Body of pancreas (tissue), 4 donors: ENCODE results near the gene CACNA1C. TPM values are rescaled to one million over a fixed set of nuclear protein-coding genes. Genes with fewer than 3 reads are reported as not detected.

Experiments used
- ATAC-seq: fragments of 150-250 bp; one replicate; pipeline ENCODE4 v1.9.1; 2016
- DNase-seq, 4 donors: peaks; one replicate each; pipeline ENCODE4 v3.0.0-alpha.2; 2019
- H3K27ac ChIP-seq, 4 donors: fragments of 200-600 bp; sonication (generic); 1 replicate in 3 of 4; 2 replicates in 1 of 4; pipeline versions ENCODE4 v1.5.1 to v1.6.1; 2016 to 2019; ENCODE audit warnings: mild to moderate bottlenecking in 1 of 4, mixed read lengths in 1 of 4, moderate library complexity in 1 of 4
- H3K27me3 ChIP-seq, 2 donors: fragments of 200-600 bp; sonication (generic); one replicate each; pipeline ENCODE4 v1.6.0; 2016; ENCODE audit warnings: mild to moderate bottlenecking in 1 of 2
- H3K36me3 ChIP-seq, 2 donors: fragments of 200-600 bp; sonication (generic); replicated peaks in 1 of 2; 2 replicates each; pipeline ENCODE4 v1.5.1; 2016; ENCODE audit warnings: low read depth in 2 of 2; ENCODE audit not compliant: insufficient read depth in 1 of 2
- H3K4me1 ChIP-seq: fragments of 200-600 bp; sonication (generic); one replicate; pipeline ENCODE4 v1.6.0; 2016
- H3K4me3 ChIP-seq, 2 donors: fragments of 200-600 bp; sonication (generic); 1 replicate in 1 of 2; 2 replicates in 1 of 2; pipeline ENCODE4 v1.5.1; 2016 to 2019
- H3K9me3 ChIP-seq, 3 donors: fragments of 200-600 bp; sonication (generic); 1 replicate in 2 of 3; 2 replicates in 1 of 3; pipeline ENCODE4 v1.5.1; 2016
- CTCF ChIP-seq, 7 experiments: fragments of 450-650 bp in 4 of 7; fragments of 200-600 bp in 3 of 7; sonication (generic) in 3 of 7; IDR thresholded peaks; one replicate each; pipeline ENCODE4 v1.5.1; 2016 to 2019; ENCODE audit warnings: antibody characterized with exemption in 7 of 7
- POLR2A ChIP-seq, 3 donors: fragments of 450-650 bp; IDR thresholded peaks; one replicate each; pipeline ENCODE4 v1.6.1; 2016; ENCODE audit warnings: antibody characterized with exemption in 3 of 3, mild to moderate bottlenecking in 2 of 3
- WGBS, 2 donors: methylation state at CpG; one replicate each; pipeline ENCODE4 v1.1.5; 2017; 5-methylcytosine and 5-hydroxymethylcytosine counted together
- intact Hi-C: fragments of 100-400 bp; cut with DNase I; formaldehyde crosslinking; loops from one replicate; pipeline ENCODE4 v1.15.1; 2023
- total RNA-seq, 2 donors: library from RNA; depleted of rRNA; stranded (reverse); fragments of >200 nt; gene quantifications; one replicate each; pipeline ENCODE4 v1.1.0, GENCODE V29; 2016

The CACNA1C gene
- total RNA-seq, 2 donors from 2014 or later, result 2.3 to 4.4 TPM

- no peak for TF ChIP-seq CTCF (IDR thresholded peaks at IDR 0.05)
- no peak for TF ChIP-seq POLR2A (IDR thresholded peaks at IDR 0.05)
- no peaks in the 10 kb centered on the region for H3K4me1 ChIP-seq
- WGBS, 2 donors, result 60 to 77% methylated on average over 5 of the region's 5 CpGs
- no peak for ATAC-seq
- no peak overlapping the region for H3K4me3 ChIP-seq
- H3K36me3 ChIP-seq, result no peaks in the 10 kb centered on the region
- H3K9me3 ChIP-seq, result no peaks in the 10 kb centered on the region
- no peak for DNase-seq
- intact Hi-C loops, result no loop called here
- peak overlapping the region in 1 of 4 donors; percentile 1 for H3K27ac ChIP-seq
- no peaks in the 10 kb centered on the region for H3K27me3 ChIP-seq
Observed at GRCh38 chr12:2385529-2385928, 332.7 kb downstream of the CACNA1C start.

- 56 to 58% methylated on average over 3 of the region's 3 CpGs for WGBS, 2 donors
- intact Hi-C loops, result no loop called here
- Histone ChIP-seq H3K4me1 (no peaks in the 10 kb centered on the region), H3K27ac (no peak overlapping the region), H3K27me3 (no peaks in the 10 kb centered on the region), H3K36me3 (no peaks in the 10 kb centered on the region), H3K9me3 (no peaks in the 10 kb centered on the region), H3K4me3 (no peak overlapping the region)
- no peak for DNase-seq
- ATAC-seq, result no peak
- no peak for TF ChIP-seq POLR2A (IDR thresholded peaks at IDR 0.05)
- TF ChIP-seq CTCF (IDR thresholded peaks at IDR 0.05), result no peak
Observed at GRCh38 chr12:2386566-2386965, 333.8 kb downstream of the CACNA1C start.

GRCh38 chr12:2387103-2387834 lies 334.5 kb downstream of the CACNA1C start:
- Histone ChIP-seq H3K36me3 (no peaks in the 10 kb centered on the region), H3K4me3 (no peak overlapping the region), H3K27ac (no peak overlapping the region), H3K27me3 (no peaks in the 10 kb centered on the region), H3K9me3 (no peaks in the 10 kb centered on the region), H3K4me1 (no peaks in the 10 kb centered on the region)
- no peak for ATAC-seq
- WGBS, 2 donors, result 67% methylated on average over 12 of the region's 12 CpGs
- no peak for DNase-seq
- intact Hi-C loops, result no loop called here
- TF ChIP-seq CTCF (IDR thresholded peaks at IDR 0.05) (no peak), POLR2A (IDR thresholded peaks at IDR 0.05) (no peak)

GRCh38 chr12:2389079-2389790 lies 336.4 kb downstream of the CACNA1C start:
- 39 to 58% methylated on average over 5 of the region's 5 CpGs for WGBS, 2 donors
- no peak for ATAC-seq
- no peaks in the 10 kb centered on the region for H3K9me3 ChIP-seq
- no peaks in the 10 kb centered on the region for H3K4me1 ChIP-seq
- no peak for DNase-seq
- TF ChIP-seq CTCF (IDR thresholded peaks at IDR 0.05) (no peak), POLR2A (IDR thresholded peaks at IDR 0.05) (no peak)
- no peaks in the 10 kb centered on the region for H3K36me3 ChIP-seq
- H3K27me3 ChIP-seq, result no peaks in the 10 kb centered on the region
- intact Hi-C loops, result no loop called here
- H3K4me3 ChIP-seq, result no peak overlapping the region
- no peak overlapping the region for H3K27ac ChIP-seq
